HG02938 (cell line): ENCODE data around the gene PCGF6.
"Not testable (repeated sequence)": the region's sequence is repeated elsewhere in the genome, so short reads cannot be mapped to it uniquely, and the experiment has no call there.

ENCODE experiments used
- ATAC-seq: cut with Tn5 transposase; IDR thresholded peaks from one replicate; pipeline ENCODE4 v1.9.1; 2021; ENCODE audit warnings: mild to moderate bottlenecking, moderate library complexity; ENCODE audit not compliant: unreplicated experiment

The PCGF6 gene, protein sequence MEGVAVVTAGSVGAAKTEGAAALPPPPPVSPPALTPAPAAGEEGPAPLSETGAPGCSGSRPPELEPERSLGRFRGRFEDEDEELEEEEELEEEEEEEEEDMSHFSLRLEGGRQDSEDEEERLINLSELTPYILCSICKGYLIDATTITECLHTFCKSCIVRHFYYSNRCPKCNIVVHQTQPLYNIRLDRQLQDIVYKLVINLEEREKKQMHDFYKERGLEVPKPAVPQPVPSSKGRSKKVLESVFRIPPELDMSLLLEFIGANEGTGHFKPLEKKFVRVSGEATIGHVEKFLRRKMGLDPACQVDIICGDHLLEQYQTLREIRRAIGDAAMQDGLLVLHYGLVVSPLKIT

DNA sequence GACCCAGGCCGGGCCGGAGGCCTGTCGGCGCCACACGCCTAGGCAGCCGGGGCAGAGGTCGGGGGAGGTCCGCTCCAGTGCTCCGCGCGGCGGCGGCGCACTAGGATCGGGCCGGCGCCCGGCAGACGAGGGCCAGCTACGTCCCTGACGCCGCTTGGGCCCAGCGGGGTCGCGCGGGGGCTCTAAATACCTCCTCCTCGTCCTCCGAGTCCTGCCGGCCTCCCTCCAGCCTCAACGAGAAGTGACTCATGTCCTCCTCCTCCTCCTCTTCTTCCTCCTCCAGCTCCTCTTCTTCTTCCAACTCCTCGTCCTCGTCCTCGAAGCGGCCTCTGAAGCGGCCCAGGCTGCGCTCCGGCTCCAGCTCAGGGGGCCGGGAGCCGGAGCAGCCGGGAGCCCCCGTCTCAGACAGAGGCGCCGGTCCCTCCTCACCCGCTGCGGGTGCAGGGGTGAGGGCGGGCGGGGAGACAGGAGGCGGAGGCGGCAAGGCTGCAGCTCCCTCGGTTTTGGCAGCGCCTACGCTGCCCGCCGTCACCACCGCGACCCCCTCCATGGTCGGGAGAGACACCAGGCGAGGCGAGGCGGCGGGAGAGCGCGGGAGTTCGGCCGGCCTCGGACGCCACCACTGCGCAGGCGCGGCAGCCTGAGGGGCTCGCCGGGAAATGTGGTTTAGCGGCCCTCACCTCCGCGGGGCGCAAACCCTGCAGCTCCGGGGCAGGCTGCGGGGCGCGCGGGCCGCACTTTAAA is at the start of gene PCGF6:
TSS of gene PCGF6 (minus strand) at position 624 of the 744 bp plus-strand sequence. CDS start at position 550, 74 bp downstream.
- peak; percentile 75 for ATAC-seq

DNA sequence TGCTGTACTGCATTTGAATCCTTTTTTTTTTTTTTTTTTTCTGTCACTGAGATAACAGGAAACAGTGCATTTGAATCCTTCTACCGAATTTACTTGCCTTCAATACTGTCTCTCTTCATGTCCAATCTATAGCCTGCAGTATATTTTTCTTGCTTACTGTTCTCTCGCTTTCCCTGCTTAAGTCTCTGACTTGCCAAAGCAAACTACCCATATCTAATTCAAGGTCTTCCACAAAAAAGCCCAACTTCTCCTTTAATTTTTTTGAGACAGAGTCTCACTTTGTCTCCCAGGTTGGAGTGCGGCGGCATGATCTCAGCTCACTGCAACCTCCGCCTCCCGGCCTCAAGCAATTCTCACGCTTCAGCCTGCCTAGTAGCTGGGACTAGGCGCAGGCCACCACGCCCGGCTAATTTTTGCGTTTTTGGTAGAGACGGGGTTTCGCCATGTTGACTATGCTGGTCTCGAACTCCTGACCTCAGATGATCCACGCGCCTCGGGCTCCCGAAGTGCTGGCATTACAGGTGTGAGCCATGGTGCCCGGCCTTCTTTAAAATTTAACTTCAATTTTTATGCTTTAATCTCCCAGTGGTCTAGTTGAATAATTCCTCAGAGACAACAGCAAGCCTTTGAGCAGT is 46.4 kb upstream of the PCGF6 start:
- no peak for ATAC-seq

DNA sequence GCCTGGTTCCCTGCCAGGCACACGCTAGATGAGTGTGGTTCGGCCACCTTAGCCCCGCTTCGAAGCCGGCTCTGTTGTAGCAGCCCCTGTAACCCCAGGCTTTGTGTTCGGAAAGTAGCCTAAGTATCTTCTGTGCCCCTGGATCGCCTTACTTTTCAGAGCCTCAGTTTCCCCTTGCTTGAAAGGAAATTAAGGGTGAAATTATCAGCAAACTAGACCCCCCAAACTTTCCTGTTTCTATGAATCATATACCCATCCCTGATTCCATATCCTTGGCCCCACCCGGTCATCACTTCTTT is 45.8 kb upstream of the PCGF6 start:
- ATAC-seq: no peak

DNA sequence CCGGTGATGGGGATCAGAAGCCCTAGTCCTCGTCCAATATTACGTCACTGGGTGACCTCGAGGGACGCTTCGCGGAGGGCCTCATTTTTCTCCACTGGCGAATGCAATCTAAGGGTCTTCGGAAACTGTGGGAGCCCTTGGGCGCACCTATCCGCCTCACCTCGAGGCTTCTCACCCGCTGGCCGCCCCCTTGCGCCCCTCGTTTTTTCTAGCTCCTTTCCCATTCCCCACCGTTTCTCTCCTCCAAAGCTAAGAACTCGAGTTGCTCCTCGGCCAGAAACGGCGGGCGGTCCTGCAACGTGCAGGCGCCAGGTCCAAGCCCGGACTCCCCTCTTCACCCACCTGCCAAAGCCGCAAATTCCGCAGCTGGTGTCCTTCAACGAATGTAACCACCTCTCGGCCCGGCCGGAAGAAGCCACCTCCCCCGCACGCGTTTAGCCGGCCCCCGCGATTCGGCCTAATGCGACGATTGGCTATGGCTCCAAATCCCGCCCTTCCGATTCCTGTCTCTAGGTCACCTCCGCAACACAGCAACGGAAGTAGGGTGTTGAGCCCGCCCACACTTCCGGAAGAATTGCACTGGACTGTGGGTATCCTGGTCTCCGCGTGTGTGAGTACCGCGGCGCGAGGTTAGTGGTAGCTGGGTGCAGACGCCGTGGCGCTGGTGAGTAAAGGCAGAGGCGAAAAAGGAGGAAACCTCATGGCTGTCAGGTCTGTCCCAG is 45.3 kb upstream of the PCGF6 start, which contains the start of the genes ATP5MK and PDCD11:
TSS of gene ATP5MK (minus strand) at position 409 of the 722 bp plus-strand sequence. CDS start 4,018 bp downstream, outside the sequence.
TSS of gene PDCD11 (plus strand) at position 560 of the 722 bp plus-strand sequence. CDS start 1,801 bp downstream, outside the sequence.
- peak; percentile 97 for ATAC-seq

DNA sequence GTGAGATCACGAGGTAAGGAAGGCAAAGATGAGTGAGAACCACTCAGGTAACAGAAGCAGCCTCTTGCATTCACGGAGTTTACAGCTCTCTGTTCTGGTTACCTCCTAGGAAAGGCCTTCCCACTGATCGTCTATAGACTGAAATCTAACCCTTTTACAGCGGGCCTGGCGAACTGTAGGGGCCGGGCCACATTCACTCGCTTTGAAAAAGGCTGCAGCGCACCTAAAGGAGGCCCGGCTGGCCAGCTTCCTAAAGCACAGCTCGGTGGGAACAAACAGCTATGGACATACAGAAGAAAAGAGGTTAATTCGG is 44.8 kb upstream of the PCGF6 start:
- no peak for ATAC-seq

DNA sequence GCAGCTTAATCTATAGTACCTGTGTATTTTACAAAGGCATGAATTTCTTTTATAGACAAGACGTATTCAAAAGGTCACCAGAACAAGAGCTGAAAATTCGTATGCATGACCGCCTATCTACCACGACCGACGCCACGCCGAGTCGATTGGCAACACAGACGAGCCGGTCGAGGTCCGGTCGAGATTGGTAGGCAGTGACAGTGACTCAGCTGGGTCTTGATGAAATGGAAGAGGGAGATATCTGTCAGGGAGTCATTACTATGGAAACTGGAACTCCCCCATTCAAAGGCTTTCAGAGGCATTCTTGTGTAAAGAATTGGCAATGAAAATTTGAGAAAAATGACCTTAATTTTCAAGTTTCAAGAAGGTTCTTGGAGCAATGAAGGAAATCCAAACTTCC is 43.2 kb upstream of the PCGF6 start:
- ATAC-seq: no peak

DNA sequence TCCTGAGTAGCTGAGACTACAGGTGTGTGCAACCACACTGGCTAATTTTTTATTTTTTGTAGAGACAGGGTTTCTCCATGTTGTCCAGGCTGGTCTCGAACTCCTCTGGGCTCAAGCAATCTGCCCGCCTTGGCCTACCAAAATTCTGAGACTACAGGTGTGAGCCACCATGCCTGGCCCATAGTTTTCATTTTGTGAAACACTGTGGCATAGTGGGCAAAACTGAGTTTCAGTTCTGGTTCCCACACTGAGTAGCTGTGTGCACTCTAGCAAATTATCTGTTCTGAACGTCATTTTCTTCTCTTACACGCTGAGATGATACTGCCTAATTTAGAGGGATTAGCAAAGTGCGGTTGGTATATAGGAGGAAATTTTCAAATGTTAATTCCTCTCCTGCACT is 31.8 kb upstream of the PCGF6 start:
- no peak for ATAC-seq

DNA sequence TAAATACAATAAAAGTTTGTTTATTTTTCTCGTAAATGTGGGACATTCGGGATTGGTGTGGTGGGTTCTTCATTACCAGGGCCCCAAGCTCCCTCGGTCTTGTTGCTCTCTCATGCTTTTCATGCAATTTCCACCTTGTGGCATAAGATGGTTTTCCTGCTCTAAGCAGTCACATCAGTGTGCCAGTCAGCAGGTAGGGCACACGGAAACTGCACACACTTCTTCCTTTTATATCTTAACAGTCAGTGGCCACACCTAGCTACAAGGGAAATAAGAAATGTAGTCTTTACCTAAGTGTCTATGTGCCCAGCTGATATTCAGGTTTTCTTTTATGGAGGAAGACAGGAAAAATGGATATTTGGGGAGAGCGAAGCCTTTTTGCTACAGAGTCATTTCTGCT is 23.3 kb upstream of the PCGF6 start:
- ATAC-seq: no peak

DNA sequence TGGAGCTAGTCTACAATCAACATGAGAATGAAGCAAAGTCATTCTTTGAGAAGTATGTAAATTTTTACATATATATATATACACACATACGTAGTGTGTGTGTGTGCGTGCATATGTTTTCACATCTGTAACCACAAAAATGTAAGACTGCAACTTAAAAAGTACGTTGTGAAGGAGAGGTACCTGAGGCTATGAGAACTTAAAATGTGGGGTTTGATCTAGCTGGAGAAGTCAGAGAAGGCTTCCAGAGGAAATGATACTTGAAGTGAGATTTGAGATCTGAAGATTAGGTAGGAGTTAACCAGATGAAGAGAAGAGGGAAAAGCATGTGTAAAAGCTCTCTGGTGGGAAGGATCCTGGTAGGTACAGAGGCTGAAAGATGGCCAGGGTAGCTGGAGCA is 22.6 kb upstream of the PCGF6 start:
- ATAC-seq: no peak

DNA sequence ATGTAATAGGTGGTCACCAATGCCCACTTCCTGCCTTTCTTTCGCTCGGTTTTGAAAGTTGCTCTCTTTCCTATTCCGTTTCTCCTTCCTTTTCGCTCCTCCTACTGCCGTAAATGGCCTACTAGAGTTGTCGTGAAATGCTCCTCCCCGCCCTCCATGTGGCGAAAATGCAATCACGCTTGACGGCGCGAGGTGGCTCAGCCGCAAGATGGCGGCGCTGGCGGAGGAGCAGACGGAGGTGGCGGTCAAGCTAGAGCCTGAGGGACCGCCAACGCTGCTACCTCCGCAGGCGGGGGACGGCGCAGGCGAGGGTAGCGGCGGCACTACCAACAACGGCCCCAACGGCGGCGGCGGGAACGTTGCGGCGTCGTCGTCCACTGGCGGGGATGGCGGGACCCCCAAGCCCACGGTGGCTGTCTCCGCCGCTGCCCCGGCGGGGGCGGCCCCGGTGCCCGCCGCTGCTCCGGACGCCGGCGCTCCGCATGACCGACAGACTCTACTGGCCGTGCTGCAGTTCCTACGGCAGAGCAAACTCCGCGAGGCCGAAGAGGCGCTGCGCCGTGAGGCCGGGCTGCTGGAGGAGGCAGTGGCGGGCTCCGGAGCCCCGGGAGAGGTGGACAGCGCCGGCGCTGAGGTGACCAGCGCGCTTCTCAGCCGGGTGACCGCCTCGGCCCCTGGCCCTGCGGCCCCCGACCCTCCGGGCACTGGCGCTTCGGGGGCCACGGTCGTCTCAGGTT is 17.0 kb upstream of the PCGF6 start, which contains the start of gene TAF5:
TSS of gene TAF5 (plus strand) at position 195 of the 737 bp plus-strand sequence. CDS start at position 209, 14 bp downstream.
- peak; percentile 55 for ATAC-seq

DNA sequence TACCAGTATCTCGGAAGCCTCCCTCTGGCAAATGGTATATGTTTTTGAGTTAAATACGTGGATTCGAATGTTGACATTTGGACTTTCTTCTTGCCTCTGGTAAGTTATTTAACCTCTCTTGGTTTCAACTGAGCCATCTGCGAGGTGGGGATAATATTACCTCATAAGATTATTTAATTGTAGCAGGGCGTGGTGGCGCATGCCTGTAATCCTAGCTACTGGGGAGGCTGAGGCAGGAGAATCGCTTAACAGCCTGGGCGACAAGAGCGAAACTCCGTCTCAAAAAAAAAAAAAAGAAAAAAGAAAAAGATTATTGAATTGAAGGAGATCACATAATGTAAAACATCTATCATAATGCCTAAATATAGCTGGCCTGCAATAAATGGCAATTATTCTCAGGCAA is 16.4 kb upstream of the PCGF6 start:
- ATAC-seq: no peak

DNA sequence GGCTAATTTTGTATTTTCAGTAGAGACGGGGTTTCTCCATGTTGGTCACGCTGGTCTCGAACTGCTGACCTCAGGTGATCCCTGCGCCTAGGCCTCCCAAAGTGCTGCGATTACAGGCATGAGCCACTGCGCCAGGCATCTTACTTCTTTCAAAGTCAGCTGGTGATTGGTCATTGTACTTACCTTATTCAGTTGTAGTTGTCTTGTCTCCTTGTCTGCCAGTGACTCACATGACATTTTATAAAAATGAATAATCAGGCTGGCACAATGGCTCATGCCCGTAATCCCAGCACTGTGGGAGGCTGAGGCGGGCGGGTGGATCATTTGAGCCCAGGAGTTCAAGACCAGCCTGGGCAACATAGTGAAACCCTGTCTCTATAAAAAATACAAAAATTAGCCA is 9.9 kb upstream of the PCGF6 start:
- ATAC-seq: not testable (repeated sequence)

DNA sequence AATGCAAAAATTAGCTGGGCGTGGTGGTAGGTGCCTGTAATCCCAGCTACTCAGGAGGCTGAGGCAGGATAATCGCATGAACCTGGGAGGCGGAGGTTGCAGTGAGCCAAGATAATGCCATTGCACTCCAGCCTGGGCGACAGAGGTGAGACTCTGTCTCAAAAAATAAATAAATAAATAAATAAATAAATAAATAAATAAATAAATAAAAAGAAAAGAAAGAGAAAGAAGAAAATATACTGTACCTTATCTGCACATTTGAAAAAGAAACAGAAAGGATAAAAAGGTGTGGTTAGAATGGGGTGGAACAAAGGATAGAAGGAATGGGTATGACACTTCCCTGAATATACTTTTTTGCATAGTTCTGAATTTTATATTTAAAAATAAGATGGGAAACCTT is 8.6 kb upstream of the PCGF6 start:
- ATAC-seq: not testable (repeated sequence)

DNA sequence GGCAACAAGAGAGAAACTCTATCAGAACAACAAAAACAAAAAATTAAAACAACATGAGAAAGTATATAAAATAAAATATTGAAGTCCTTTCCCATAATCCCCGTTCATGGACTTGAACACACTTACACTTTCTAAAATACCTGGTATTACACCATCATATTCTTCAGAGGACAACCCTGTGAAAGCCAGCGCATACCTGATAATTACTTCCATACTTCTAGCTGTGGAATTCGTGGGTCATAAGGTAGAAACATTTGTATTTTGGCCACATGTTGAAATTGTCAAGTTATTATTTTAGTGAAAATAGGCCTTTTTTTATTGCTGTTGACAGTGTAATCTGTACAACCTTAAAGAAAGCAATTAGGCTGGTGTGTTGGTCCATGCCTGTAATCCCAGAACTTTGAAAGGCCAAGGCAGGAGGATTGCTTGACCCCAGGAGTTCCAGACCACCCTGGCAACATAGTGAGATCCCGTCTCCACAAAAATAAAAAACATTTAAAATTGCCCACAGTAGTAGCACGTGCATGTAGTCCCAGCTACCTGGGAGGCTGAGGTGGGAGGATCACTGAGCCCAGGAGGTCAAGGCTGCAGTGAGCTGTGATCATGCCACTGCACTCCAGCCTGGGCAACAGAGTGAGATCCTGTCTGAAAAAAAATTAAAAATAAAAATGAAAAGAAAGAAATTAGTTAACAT is 5.1 kb upstream of the PCGF6 start:
- ATAC-seq: no peak

DNA sequence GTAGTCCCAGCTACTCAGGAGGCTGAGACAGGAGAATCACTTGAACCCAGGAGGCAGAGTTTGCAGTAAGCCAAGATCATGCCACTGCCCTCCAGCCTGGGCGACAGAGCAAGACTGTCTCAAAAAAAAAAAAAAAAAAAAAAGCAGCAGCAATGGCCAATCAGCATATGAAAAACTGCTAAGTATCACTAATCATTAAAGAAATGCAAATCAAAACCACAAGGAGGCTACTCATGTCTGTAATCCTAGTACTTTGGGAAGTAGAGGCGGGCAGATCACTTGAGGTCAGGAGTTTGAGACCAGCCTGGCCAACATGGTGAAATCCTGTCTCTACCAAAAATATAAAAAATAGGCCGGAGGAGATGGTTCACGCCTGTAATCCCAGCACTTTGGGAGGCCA is 3.6 kb upstream of the PCGF6 start:
- not testable (repeated sequence) for ATAC-seq

DNA sequence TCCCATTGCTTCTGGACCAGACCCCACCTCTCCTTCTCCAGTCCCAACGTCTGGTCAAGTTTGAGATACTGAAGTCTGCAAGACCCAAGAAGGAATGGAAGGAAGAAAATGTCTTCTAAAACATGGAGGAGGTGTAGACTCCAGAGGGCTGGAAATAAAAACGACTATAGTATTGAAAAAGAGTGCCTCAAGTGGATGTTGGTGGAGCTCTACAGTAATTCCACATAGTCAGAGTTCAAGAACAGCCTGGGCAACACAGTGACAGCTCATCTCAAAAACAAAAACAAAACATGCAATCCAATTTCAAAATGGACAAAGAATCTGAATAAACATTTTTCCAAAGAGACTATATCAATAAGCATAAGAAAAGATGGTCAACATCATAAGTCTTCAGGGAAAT is 2.3 kb upstream of the PCGF6 start:
- ATAC-seq: no peak

DNA sequence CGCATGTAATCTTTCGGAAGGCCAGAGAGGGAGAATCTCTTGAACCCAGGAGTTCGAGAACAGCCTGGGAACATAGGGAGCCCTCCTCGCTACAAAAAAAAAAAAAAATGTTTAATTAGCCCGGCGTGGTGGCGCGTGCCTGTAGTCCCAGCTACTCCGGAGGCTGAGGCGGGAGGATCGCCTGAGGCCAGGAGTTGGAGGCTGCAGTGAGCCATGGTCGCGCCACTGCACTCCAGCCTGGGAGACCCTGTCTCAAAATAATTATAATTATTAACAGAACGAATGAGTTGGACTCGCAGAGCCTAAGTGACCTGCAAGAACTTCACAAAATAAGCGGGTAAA is 794 bp downstream of the PCGF6 start:
- no peak for ATAC-seq

DNA sequence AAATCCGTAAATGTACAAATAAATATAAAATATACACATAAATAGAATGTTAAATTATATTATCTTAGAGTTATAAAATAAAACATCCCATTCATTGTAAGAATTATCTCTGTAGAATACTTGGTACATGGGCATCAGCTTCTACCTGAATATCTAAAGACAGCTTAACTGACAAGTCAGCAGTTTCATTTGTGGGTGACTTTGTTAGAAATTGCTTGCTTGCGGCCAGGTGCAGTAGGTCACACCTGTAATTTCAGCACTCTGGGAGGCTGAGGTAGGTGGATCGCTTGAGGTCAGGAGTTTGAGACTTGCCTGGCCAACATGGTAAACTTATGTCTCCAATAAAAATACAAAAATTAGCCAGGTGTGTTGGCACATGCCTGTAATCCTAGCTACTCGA is 14.6 kb downstream of the PCGF6 start:
- ATAC-seq: no peak

DNA sequence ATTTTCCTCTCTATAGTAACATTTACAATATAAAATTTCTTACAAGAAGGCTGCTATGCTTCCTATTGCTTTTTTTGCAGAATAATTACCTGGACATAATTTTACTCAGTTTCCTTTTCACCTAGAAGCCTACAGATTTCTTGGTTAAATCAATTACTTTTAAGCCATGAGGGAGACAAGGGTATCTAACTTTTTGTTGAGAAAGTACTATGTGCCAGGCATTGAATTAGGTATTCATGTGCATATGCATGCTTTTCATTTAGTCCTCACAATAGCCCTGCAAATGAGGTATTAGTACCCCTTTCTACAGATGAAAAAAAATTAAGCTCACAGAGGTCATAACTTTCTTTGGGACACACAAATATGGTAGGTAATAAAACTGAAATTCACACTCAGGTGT is 16.4 kb downstream of the PCGF6 start:
- ATAC-seq: no peak

DNA sequence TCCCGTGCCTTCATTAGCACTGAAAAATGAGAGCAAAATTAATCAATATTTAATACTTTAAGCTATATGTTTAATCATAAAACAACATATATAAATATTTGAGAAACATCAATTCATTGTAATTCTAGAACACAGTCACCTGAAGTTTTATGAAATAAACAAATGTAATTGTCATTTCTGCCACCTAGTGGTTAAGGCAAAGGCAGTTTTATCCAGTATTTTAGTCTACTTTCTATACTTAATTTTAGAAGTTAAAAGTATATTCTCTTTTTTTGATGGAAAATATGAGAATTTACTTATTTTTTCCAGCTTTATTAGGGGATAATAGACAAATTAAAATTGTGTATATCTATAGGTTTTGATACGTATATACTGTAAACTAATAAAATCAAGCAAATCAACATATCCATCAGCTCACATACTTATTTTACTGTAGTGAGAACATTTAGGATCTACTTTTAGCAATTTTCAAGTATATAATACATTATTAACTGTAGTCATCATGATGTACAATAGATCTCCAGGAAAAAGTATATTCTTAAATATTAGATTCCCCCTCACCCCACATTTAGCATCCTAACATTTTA is 16.9 kb downstream of the PCGF6 start:
- no peak for ATAC-seq
